Upper lobe of left lung (tissue), 6 donors: ENCODE data around the gene PRAMEF12. TPM values are rescaled to one million over a fixed set of nuclear protein-coding genes. Genes with fewer than 3 reads are reported as not detected.

ENCODE experiments used
- ATAC-seq, 2 donors: fragments of 200-7000 bp; cut with Tn5 transposase; one replicate each; pipeline ENCODE4 v1.9.1; 2022; ENCODE audit warnings: mild to moderate bottlenecking in 2 of 2, moderate library complexity in 2 of 2; ENCODE audit not compliant: low FRiP score in 2 of 2
- DNase-seq, 2 donors: peaks; one replicate each; pipeline ENCODE4 v3.0.0-alpha.2; 2019 to 2020
- H3K27ac ChIP-seq, 4 donors: fragments of 200-600 bp; sonication (generic); one replicate each; pipeline ENCODE4 v1.5.1; 2016 to 2019
- H3K27me3 ChIP-seq, 4 donors: fragments of 200-600 bp; sonication (generic); one replicate each; pipeline ENCODE4 v1.5.1; 2017 to 2019
- H3K36me3 ChIP-seq, 4 donors: fragments of 200-600 bp; sonication (generic); one replicate each; pipeline ENCODE4 v1.5.1; 2016 to 2019
- H3K4me1 ChIP-seq, 4 donors: fragments of 200-600 bp; sonication (generic); one replicate each; pipeline ENCODE4 v1.5.1; 2018 to 2019
- H3K4me3 ChIP-seq, 4 donors: fragments of 200-600 bp; sonication (generic); one replicate each; pipeline ENCODE4 v1.5.1; 2017 to 2019; ENCODE audit warnings: mild to moderate bottlenecking in 2 of 4, moderate library complexity in 1 of 4
- H3K9me3 ChIP-seq, 4 donors: fragments of 200-600 bp; sonication (generic); one replicate each; pipeline ENCODE4 v1.5.1; 2018 to 2019
- EP300 ChIP-seq, 4 donors: sonication (generic); formaldehyde crosslinking; IDR thresholded peaks; one replicate each; pipeline ENCODE4 v1.5.1; 2017; ENCODE audit warnings: antibody characterized with exemption in 4 of 4, control low read depth in 2 of 4
- POLR2A ChIP-seq, 4 donors: fragments of 450-650 bp; IDR thresholded peaks; one replicate each; pipeline ENCODE4 v1.5.1; 2016 to 2017; ENCODE audit warnings: antibody characterized with exemption in 4 of 4, mild to moderate bottlenecking in 2 of 4
- POLR2AphosphoS5 ChIP-seq, 2 donors: sonication (generic); formaldehyde crosslinking; IDR thresholded peaks; one replicate each; pipeline ENCODE4 v1.5.1; 2017; ENCODE audit warnings: antibody characterized with exemption in 2 of 2
- WGBS, 2 donors: methylation state at CpG; one replicate each; pipeline ENCODE4 v1.1.5; 2017 to 2018; 5-methylcytosine and 5-hydroxymethylcytosine counted together
- total RNA-seq, 6 donors: library from RNA; depleted of rRNA in 4 of 6; stranded (reverse); fragments of >200 nt in 4 of 6; gene quantifications; one replicate each; pipeline versions ENCODE4 v1.1.0 to v1.2.1, GENCODE V29; 2016 to 2021
- TF ChIP-seq, protein P1 (sequence below), 6 experiments: fragments of 450-650 bp in 4 of 6; fragments of 200-600 bp in 2 of 6; sonication (generic) in 2 of 6; IDR thresholded peaks; one replicate each; pipeline ENCODE4 v1.5.1; 2016 to 2019; ENCODE audit warnings: antibody characterized with exemption in 6 of 6
- donor health status: DM: no; HTN: no; CAD: no; lungs with moderate emphysema.
- donor health status: DM: no; HTN: yes; CAD: no; lungs with severe emphysema.

Gene PRAMEF12
- total RNA-seq, 6 donors from 2014 or later: not detected

DNA sequence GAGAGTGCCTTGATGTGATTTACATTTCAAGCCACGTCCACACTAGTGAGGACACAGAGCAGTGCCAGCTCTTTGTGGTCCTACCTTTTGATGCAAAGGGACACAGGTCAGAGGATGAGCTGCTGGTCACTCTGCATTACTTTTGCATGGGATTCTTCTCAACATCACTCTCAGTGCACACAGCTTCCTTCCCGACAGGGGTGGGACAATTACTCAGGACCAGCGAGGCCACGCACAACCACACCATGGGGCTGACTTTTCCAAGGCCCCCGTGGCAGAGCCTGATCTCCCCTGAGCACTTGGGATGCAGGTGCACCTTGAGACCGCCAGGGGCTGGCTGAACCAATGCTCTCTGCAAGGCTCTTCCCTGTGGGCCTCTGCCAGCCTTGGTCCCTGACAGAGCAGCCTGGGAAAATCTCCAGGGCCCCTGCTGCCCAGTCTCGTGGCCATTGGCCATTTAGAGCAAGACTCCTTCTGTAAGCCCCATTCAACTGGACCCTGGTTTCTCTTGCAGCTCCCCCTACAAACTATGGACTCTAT, 13.2 kb upstream of the PRAMEF12 start:
- Histone ChIP-seq H3K4me1 (no peaks in the 10 kb centered on the region), H3K4me3 (no peak overlapping the region), H3K36me3 (no peaks in the 10 kb centered on the region), H3K27me3 (no peaks in the 10 kb centered on the region), H3K9me3 (no peaks in the 10 kb centered on the region), H3K27ac (no peak overlapping the region)
- ATAC-seq (no peak), DNase-seq (no peak)
- 58 to 59% methylated on average over 5 to 7 of the region's 7 CpGs for WGBS, 2 donors
- TF ChIP-seq POLR2A (IDR thresholded peaks at IDR 0.05) (no peak), POLR2AphosphoS5 (IDR thresholded peaks at IDR 0.05) (no peak), EP300 (IDR thresholded peaks at IDR 0.05) (no peak)
- TF ChIP-seq, protein P1, sequence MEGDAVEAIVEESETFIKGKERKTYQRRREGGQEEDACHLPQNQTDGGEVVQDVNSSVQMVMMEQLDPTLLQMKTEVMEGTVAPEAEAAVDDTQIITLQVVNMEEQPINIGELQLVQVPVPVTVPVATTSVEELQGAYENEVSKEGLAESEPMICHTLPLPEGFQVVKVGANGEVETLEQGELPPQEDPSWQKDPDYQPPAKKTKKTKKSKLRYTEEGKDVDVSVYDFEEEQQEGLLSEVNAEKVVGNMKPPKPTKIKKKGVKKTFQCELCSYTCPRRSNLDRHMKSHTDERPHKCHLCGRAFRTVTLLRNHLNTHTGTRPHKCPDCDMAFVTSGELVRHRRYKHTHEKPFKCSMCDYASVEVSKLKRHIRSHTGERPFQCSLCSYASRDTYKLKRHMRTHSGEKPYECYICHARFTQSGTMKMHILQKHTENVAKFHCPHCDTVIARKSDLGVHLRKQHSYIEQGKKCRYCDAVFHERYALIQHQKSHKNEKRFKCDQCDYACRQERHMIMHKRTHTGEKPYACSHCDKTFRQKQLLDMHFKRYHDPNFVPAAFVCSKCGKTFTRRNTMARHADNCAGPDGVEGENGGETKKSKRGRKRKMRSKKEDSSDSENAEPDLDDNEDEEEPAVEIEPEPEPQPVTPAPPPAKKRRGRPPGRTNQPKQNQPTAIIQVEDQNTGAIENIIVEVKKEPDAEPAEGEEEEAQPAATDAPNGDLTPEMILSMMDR (IDR thresholded peaks at IDR 0.05): no peak

DNA sequence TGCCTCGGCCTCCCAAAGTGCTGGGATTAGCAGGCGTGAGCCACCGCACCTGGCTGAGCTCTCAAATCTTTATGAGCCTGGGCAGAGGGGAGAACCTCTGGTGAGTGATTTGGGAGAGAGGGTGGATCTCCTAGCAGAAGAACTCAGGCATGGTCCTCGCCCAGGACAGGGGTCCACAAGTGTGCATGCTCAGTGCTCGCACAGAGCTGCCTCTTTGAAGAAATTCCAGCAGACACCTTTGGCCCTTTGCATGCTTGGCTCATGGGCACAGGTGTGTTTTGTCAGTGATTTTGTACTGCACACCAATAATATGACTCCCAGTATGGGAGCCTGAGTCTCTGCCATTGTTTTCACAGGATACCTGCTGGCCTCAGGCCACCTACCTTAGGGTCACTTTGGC, 11.8 kb upstream of the PRAMEF12 start:
- no peak overlapping the region for H3K27ac ChIP-seq
- TF ChIP-seq EP300 (IDR thresholded peaks at IDR 0.05): no peak
- TF ChIP-seq POLR2A (IDR thresholded peaks at IDR 0.05): no peak
- no peak for TF ChIP-seq POLR2AphosphoS5 (IDR thresholded peaks at IDR 0.05)
- TF ChIP-seq, protein P1 (IDR thresholded peaks at IDR 0.05): no peak
- no peak for DNase-seq
- WGBS, 2 donors: 85 to 100% methylated on average over 3 to 5 of the region's 5 CpGs
- no peaks in the 10 kb centered on the region for H3K9me3 ChIP-seq
- no peaks in the 10 kb centered on the region for H3K36me3 ChIP-seq
- ATAC-seq: no peak
- H3K4me1 ChIP-seq: no peaks in the 10 kb centered on the region
- H3K4me3 ChIP-seq: no peak overlapping the region
- H3K27me3 ChIP-seq: no peaks in the 10 kb centered on the region

DNA sequence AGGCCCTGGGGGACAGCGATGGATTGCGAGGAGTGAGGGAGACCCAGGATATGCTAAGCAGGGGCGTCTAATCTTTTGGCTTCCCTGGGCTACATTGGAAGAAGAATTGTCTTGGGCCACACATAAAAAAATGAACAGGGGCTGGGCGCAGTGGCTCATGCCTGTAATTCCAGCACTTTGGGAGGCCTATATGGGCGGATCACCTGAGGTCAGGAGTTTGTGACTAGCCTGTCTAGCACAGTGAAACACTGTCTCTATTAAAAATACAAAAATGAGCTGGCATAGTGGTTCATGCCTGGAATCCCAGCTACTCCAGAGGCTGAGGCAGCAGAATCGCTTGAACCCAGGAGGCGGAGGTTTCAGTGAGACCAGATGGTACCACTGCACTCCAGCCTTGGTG, 10.8 kb upstream of the PRAMEF12 start:
- 78 to 85% methylated on average over 7 of the region's 7 CpGs for WGBS, 2 donors
- H3K4me3 ChIP-seq: no peak overlapping the region
- TF ChIP-seq, protein P1 (IDR thresholded peaks at IDR 0.05): no peak
- TF ChIP-seq EP300 (IDR thresholded peaks at IDR 0.05) (no peak), POLR2AphosphoS5 (IDR thresholded peaks at IDR 0.05) (no peak), POLR2A (IDR thresholded peaks at IDR 0.05) (no peak)
- H3K36me3 ChIP-seq: no peaks in the 10 kb centered on the region
- no peaks in the 10 kb centered on the region for H3K27me3 ChIP-seq
- H3K4me1 ChIP-seq: no peaks in the 10 kb centered on the region
- DNase-seq (no peak), ATAC-seq (no peak)
- H3K9me3 ChIP-seq: no peaks in the 10 kb centered on the region
- no peak overlapping the region for H3K27ac ChIP-seq

DNA sequence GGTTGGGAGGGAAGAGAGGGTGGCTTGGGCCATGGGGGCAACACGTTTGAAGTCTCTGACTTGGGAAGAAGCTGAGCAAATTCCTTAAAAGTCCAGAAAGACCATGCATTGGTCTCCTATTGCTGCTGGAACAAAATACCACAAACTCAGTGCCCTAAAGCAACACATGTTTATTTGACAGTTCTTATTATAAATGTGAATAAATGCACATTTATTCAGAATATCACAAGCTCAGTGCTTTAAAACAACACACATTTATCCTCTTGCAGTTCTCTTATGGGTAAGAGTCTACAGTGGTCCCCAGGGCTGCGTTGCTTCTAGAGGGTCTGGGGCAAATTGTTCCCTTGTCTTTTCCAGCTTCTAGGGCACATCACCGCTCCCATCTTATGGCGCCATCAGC, 10.1 kb upstream of the PRAMEF12 start:
- ATAC-seq (no peak), DNase-seq (no peak)
- Histone ChIP-seq H3K27ac (no peak overlapping the region), H3K36me3 (no peaks in the 10 kb centered on the region), H3K9me3 (no peaks in the 10 kb centered on the region), H3K4me3 (no peak overlapping the region), H3K4me1 (no peaks in the 10 kb centered on the region), H3K27me3 (no peaks in the 10 kb centered on the region)
- WGBS, 2 donors: 69 to 73% methylated on average over 4 of the region's 4 CpGs
- TF ChIP-seq POLR2AphosphoS5 (IDR thresholded peaks at IDR 0.05): no peak
- TF ChIP-seq, protein P1 (IDR thresholded peaks at IDR 0.05): no peak
- TF ChIP-seq EP300 (IDR thresholded peaks at IDR 0.05): no peak
- no peak for TF ChIP-seq POLR2A (IDR thresholded peaks at IDR 0.05)

DNA sequence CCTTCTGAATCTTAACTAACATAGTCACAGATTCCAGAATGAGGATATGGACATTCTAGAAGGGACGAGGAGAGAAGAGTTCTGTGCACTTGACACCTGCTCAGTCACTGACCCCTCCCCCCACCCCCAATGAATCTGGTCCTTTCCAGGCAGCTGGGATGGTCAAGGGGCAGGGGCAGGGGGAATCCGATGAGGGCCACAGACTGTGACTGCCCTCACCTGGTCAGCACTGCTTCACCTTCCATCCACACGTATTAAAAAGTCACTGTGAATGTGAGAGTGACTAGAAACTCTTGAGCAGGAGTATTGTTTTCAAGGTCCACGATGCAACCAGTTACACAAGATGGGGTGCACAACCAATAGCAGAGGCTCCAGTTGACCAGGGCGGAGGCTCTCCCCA, 9.5 kb upstream of the PRAMEF12 start:
- no peaks in the 10 kb centered on the region for H3K9me3 ChIP-seq
- DNase-seq: no peak
- H3K27me3 ChIP-seq: no peaks in the 10 kb centered on the region
- TF ChIP-seq, protein P1 (IDR thresholded peaks at IDR 0.05): no peak
- TF ChIP-seq POLR2A (IDR thresholded peaks at IDR 0.05) (no peak), POLR2AphosphoS5 (IDR thresholded peaks at IDR 0.05) (no peak), EP300 (IDR thresholded peaks at IDR 0.05) (no peak)
- ATAC-seq: no peak
- no peak overlapping the region for H3K4me3 ChIP-seq
- no peak overlapping the region for H3K27ac ChIP-seq
- H3K36me3 ChIP-seq: no peaks in the 10 kb centered on the region
- H3K4me1 ChIP-seq: no peaks in the 10 kb centered on the region
- WGBS, 2 donors: 47 to 62% methylated on average over 4 to 5 of the region's 5 CpGs
